Thoracic aorta endothelial cell (primary cell): ENCODE data around the gene RASGRP4. TPM values are rescaled to one million over a fixed set of nuclear protein-coding genes. Genes with fewer than 3 reads are reported as not detected.

Source experiments
- total RNA-seq: library from RNA; depleted of rRNA; stranded (reverse); fragments of >200 nt; gene quantifications from 2 replicates; pipeline ENCODE4 v1.2.3, GENCODE V29; 2012

RASGRP4 gene
- not detected in 2 replicates for total RNA-seq

DNA sequence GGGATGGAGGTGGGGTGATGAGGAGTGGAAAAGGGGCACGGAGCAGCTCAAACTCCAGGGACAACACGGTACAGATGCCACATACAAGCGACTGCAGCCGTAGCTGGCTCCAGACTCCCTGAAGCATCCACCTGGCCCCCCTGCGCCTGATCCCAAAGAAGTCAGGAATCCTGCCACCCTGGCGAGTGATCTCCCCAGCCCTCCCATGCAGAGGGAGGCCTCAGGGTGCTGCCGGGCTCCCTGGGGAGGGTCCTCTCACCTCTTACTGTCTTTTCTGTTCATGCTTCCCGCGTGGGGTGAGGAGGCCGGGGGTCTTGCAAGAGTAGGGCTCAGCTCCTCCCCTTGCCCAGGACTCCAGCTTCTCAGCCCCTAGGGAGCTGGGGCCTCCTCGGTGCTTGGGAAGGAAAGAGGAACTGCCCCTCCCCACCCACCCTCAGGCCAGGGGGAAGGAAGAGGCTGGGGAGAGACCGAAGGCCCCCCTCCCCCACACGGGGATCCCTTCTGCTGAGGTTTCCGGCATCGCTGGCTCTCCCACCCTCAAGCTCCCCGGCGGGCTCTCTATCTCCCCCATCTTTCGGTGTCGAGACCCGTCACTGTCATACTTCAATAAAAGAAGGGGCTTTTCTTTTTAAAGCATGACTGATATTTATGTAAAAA, at the start of gene RASGRP4:
RASGRP4 (minus strand) TSS at position 410 of the 657 bp plus-strand sequence; CDS start at position 282, 128 bp downstream.

GRCh38 chr19:38433268-38433733, 7.3 kb upstream of the RASGRP4 start, which contains the start of gene RYR1:
Gene RYR1, plus strand, starts transcription at chr19:38433691. Its CDS starts 139 bp downstream, at chr19:38433830.

DNA sequence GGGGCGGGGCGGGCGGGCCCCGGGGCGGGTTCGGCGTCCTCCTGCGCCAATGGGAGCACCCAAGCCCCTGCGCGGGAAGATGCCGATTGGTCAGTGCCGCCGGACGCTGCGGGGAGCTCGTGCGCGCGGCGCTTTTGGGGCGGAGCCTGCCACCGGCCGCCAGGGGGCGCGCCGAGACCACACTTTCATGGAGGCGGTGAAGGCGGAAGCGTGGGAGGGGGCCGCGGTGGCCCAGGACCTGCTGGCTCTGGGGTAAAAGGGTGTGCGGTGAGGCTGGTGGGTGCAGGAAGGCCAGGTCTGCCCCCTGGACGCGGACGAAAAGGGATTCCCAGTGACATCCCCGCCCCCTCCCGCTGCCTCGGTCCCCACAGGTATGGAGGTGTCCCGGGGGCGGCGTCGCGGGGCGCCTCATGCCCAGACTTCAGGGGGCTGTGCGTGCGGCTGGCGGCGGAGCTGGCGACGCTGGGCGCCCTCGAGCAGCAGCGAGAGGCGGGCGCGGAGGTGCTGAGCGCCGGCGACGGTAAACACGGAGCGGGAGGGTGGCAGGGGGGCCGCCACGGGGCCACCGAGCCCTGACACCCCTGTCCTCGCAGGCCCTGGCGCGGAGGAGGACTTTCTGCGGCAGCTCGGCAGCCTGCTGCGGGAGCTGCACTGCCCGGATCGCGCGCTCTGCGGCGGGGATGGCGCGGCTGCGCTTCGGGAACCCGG, 22.9 kb downstream of the RASGRP4 start, which contains the start of gene FAM98C:
FAM98C (plus strand) TSS at position 127 of the 708 bp plus-strand sequence; CDS start at position 188, 61 bp downstream.

GRCh38 chr19:38388349-38389100, 37.5 kb downstream of the RASGRP4 start, which contains the start of gene SPRED3:
Gene SPRED3, plus strand, starts transcription at chr19:38388697. Its CDS starts 1,606 bp downstream, at chr19:38390303.

DNA sequence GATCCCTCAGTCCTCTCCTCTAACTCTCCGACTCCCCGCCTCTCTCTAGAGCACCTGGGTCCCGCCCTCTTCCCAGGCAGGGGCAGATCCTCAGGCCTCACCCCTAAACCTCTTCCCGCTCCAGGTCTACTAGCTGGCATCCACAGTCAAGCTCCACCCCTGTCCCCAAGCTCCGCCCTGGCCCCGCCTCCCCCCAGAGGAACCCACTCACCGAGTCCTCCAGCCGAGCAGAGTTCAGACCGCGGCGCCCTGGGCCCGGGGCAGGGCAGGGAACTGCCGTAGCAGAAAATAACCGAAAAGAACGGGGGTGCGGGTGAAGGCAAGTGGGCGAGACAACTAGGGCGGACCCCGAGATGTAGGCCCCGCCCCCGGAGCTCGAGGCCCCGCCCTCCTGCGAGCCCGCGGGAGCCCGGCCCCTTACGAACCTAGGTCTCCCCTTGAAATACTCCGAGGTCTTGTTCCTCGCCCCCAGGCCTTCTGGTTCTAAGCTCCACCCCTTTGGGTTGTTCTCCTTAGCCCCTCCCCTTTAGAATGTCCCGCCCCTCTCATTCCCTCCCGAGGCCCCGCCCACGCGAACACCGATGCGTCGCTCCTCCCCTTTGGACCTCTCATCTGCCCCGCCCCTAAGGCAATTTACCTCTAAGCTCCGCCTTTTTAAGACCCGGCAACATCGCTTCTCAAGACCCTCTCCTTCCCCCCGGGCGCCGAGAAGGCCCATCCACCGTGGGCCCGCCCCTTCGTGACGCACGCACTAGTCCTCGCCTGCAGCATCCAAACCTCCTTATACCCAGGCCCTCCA, 38.3 kb downstream of the RASGRP4 start, which contains the start of gene GGN:
GGN (minus strand) TSS at position 485 of the 799 bp plus-strand sequence. CDS start 773 bp downstream, outside the sequence.

DNA sequence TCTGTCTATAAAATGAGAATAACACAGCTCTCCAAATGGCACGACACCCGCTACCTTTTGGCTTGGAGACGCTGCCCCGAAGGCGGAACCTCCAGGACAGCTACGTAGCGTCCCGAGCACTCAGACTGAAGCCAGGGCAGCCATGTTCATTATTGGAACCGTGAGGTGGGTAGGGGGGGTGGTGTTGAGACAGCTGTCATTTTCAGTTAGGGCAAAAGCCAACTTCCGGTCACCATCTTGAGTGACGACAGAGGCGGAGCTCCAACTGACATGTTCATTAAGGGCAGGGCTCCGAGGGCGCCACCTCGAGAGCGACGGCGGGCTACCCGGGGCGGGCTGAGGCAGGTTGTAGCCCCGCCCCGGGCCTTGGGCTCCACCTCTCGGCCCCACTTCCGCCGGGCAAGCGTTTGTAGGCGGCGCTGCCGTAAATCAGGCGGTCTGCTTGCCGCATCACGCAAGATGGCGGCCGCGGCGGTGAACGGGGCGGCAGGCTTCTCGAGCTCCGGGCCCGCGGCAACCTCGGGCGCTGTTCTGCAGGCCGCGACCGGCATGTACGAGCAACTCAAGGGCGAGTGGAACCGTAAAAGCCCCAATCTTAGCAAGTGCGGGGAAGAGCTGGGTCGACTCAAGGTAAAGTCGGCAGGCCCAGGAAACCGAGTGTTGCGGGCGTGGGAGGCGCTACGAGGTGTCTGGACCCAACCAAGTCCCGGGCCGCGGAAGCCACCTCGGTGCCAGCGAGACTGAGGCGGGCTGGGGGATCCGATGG, 51.5 kb downstream of the RASGRP4 start, which contains the start of gene PSMD8:
PSMD8 (plus strand) TSS at position 240 of the 766 bp plus-strand sequence; CDS start at position 271, 31 bp downstream.

Other genes with a start within 250 kb of the RASGRP4 start
- gene DPF1, start 202.0 kb downstream of the RASGRP4 start, total RNA-seq: 1.4 and 2.1 TPM in 2 replicates
- 0.29 TPM in 1 of 2 replicates, not detected in the other for gene PPP1R14A, start 169.8 kb downstream of the RASGRP4 start, total RNA-seq
- 3.1 and 3.5 TPM in 2 replicates for gene SPINT2, start 161.6 kb downstream of the RASGRP4 start, total RNA-seq
- 9.8 and 14.8 TPM in 2 replicates for gene C19orf33, start 122.0 kb downstream of the RASGRP4 start, total RNA-seq
- gene YIF1B, start 110.3 kb downstream of the RASGRP4 start, total RNA-seq: 49.5 and 58.4 TPM in 2 replicates
- gene KCNK6, start 106.4 kb downstream of the RASGRP4 start, total RNA-seq: 3.9 and 8.2 TPM in 2 replicates
- gene CATSPERG, start 90.4 kb downstream of the RASGRP4 start, total RNA-seq: 0.79 and 1.1 TPM in 2 replicates
- gene PSMD8, start 51.6 kb downstream of the RASGRP4 start, total RNA-seq: 217 and 265 TPM in 2 replicates
- 0.57 and 0.80 TPM in 2 replicates for gene GGN, start 38.2 kb downstream of the RASGRP4 start, total RNA-seq
- gene SPRED3, start 37.5 kb downstream of the RASGRP4 start, total RNA-seq: 7.8 and 11.0 TPM in 2 replicates
- gene FAM98C, start 23.1 kb downstream of the RASGRP4 start, total RNA-seq: 9.0 and 10.1 TPM in 2 replicates
- gene RYR1, start 7.5 kb upstream of the RASGRP4 start, total RNA-seq: under 0.01 TPM in 1 of 2 replicates, not detected in the other
- 0.53 TPM in 1 of 2 replicates, not detected in the other for gene MAP4K1, start 191.7 kb upstream of the RASGRP4 start, total RNA-seq
- gene EIF3K, start 193.0 kb upstream of the RASGRP4 start, total RNA-seq: 380 and 418 TPM in 2 replicates
- 295 and 465 TPM in 2 replicates for gene ACTN4, start 221.4 kb upstream of the RASGRP4 start, total RNA-seq